HG03064 (cell line): ENCODE measurements around the gene FANCM.

ENCODE experiments used
- ATAC-seq: cut with Tn5 transposase; IDR thresholded peaks from one replicate; pipeline ENCODE4 v1.9.1; 2021; ENCODE audit warnings: low read depth; ENCODE audit not compliant: unreplicated experiment

Gene FANCM

GRCh38 chr14:45135659-45136395, at the start of gene FANCM:
Gene FANCM (plus strand): TSS chr14:45135930. CDS start chr14:45136032, 102 bp downstream.
- peak; percentile 36 for ATAC-seq

DNA sequence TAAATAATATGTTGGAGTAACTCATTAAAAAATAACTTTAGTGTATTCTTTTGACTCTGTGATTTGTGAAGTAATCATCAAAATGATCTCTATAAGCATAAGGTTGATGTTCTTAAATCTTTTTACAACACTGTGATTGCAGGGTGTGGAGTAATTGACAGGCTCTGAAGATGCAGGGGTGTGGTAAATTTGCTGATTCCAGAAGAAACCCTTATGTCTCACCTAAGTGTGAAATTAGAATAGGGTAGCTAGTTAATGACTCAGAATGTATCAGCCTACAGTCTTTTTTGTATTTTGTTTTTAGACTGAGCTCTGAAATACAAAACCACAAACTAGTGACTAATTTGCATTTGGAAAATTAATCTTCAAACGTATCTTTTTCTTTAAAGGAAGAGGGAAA, 45.9 kb upstream of the FANCM start:
- peak; percentile 72 for ATAC-seq

- ATAC-seq: no peak
Observed at GRCh38 chr14:45091710-45092109, 44.0 kb upstream of the FANCM start.

GRCh38 chr14:45094275-45094674, 41.5 kb upstream of the FANCM start:
- ATAC-seq: no peak

DNA sequence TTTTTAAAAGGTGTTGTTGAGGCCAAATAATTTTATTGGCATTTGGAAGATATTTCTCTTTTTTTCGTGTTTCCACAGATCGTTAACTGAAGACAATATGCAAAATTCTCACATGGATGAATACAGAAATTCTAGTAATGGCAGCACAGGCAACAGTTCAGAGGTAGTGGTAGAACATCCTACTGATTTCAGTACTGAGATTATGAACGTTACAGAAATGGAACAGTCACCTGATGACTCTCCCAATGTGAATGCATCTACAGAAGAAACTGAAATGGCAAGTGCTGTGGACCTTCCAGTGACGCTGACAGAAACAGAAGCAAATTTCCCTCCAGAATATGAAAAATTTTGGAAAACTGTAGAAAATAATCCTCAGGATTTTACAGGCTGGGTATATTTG, 40.6 kb upstream of the FANCM start:
- ATAC-seq: no peak

- no peak for ATAC-seq
Observed at GRCh38 chr14:45096218-45096617, 39.5 kb upstream of the FANCM start.

DNA sequence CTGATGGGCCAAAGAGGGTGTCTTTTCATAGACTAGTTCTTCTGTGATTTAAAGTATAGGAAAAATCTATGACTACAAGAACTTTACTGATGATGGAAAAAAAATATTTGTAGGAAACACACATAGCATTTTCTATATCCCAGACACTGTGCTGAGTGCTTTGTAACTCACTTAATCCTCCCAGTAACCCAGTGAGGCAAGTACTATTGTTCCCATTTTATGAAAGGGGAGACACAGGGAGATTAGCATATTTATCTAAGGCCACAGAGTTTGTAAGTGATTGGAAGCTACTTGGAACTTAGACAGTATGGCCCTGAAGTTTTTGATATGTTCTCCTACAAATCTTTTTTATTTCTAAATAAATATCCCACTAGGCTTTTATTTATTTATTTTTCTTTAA, 31.9 kb upstream of the FANCM start:
- ATAC-seq: no peak

GRCh38 chr14:45104561-45104960, 31.2 kb upstream of the FANCM start:
- no peak for ATAC-seq

GRCh38 chr14:45112896-45113781, 22.6 kb upstream of the FANCM start:
- no peak for ATAC-seq

DNA sequence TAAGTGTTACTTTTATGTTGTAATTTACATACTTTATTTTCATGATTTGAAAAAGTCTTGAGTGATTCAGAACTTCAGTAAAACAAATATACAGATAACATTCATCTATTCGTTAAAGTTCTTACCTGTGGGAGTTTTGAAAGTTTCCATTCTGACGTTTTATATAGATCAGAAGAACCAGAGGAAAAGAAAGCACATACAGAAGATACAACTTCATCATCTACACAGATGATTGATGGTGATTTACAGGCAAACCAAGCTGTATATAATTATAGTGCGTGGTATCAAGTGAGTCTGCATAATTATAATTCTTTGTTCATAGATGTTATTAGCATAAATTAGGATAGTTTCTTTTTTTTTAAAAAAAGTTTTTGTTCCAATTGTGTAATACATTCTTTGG, 21.4 kb upstream of the FANCM start:
- no peak for ATAC-seq

DNA sequence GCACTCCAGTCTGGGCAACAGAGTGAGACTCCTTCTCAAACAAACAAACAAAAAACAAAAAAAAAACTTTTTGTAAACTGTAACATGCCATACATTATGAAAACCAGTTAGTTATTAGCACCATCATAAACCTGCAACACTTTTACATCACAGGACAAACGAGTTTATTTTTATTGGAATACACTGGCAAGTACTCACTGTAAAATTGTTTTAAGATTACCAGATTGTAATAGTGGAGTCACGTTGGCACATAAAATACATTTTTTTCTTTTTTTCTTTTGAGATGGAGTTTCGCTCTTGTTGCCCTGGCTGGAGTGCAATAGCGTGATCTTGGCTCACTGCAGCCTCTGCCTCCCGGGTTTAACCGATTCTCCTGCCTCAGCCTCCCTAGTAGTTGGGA, 17.1 kb upstream of the FANCM start:
- no peak for ATAC-seq

GRCh38 chr14:45120096-45120495, 15.6 kb upstream of the FANCM start:
- ATAC-seq: no peak

GRCh38 chr14:45123271-45123670, 12.5 kb upstream of the FANCM start:
- ATAC-seq: no peak

GRCh38 chr14:45125754-45126153, 10.0 kb upstream of the FANCM start:
- no peak for ATAC-seq

DNA sequence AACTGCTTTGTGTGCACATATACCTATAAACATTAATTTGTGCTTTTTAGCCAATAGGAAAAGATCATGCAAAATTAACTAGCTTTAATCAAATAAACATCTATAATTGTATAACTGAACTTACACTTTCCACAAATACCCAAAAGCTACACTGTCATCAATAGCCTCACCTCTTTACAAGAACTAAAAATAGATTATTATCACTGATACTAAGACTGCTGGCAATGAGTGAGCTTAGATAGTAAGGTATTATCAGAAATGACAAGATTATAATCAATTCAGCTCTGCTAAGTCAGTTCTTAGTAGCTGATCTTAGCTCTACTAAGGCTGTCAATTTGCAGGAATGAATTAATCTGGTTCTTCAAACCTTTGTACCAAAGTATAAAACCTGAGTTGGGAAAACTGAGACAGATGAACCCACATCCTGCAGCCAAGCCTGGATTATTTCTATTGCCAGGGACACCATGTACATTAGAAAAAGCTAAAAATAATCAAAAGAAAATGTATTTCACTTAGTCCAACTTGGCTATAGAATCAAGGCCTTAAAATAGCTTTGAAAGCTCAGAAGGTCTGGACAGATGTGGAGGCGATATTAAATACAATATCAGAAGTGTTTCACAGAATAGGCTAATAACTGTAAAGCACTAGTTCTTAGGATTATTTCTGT, 6.6 kb upstream of the FANCM start:
- ATAC-seq: no peak

DNA sequence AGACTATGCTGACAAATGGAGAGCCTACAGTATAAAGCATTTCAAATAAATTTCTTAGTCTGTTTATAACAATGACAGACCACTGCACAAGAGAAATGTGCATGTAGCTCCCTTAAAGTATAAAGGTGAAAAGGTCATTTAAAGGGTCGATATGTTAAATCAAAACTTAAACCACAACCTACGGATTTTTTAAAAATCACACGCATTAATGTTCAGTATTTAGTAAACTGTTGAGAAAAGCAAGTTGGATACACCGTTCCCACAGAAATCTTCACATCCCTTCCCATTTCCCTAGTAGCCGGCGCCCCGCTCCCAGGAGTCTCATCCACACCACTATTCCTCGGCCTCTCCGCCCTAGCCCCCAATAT, 2.1 kb upstream of the FANCM start:
- ATAC-seq: no peak

DNA sequence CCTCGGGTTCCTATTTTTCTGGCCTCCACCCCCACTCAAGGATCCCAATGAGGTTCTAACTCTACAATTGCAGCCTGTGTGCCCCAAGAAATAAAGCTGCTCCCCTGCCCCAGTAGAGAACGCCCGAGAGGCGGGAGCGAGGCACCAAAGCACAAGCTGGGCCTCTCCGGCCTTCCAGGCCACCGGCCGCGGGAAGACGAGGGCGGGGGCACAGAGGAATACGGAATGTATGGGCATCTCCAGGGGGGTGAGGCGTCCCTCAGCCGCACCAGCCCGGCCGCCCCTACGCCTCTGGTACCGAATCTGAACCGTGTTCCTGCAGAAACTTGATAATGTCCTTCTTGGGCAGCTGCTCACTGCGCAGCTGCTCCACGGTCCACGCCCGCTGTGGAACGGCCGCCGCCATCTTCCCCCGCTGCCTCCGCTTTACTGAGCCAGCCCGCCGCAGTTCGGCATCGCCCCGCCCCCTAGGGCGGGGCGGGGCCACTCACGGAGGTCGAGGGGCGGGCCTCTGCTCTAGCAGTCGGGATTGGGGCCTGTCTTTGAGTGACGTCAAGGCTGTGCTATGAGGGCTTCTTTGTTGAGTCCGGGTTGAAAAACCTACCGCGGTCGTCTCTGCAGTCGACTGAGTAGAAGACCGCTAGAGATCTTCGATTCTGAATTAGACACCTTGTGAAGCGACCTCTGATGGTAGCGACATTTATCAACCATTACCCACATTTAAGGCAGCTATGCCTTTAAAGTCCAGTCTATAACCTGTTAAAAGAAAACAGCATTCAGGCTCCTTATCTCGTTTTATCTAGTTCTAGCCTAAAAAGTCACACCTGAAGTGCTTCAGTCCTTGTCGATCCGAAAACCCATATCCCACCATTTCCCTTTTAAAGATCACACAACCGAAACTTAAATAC, 1.4 kb upstream of the FANCM start, which contains the start of gene FKBP3:
TSS of gene FKBP3 (minus strand) at position 431 of the 908 bp plus-strand sequence. CDS start at position 406, 25 bp downstream.
- ATAC-seq: peak; percentile 86

- no peak for ATAC-seq
Observed at GRCh38 chr14:45135156-45135555, 574 bp upstream of the FANCM start.

DNA sequence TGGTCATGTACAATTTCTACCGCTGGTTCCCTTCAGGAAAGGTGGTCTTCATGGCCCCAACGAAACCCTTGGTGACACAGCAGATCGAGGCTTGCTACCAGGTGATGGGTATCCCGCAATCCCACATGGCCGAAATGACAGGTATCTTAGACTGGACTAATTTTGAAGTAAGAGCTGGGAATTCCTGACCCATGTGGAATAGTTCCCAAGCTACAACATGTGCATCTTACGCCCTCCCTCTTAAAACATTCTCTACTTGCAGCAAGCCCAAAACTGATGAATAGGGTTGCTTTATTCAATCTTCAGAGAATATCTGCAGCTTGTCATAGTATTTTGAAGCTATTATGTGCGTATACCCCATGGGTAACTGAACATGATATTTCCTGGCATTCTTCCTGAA, 669 bp downstream of the FANCM start:
- ATAC-seq: no peak

DNA sequence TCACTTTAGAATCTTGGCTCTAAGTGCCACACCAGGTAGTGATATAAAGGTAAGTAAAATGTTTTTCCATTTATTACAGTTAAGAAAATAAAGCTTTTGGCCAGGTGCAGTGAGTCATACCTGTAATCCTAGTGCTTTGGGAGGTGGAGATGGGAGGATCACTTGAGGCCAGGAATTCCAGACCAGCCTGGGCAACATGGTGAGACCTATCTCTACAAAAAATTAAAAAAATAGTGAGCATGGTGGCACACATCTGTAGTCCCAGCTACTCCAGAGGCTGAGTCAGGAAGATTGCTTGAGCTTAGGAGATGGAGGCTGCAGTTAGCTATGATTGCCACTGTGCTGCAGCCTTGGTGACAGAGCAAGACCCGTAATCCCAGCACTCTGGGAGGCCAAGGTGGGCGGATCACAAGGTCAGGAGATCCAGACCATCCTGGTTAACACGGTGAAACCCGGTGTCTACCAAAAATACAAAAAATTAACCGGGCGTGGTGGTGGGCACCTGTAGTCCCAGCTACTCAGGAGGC, 5.0 kb downstream of the FANCM start:
- no peak for ATAC-seq
